Activated B cell treated with CpG ODN at 0.5 μM for 24 hours (primary cell): Measurements from ENCODE around the gene CCDC63. TPM values are rescaled to one million over a fixed set of nuclear protein-coding genes. Genes with fewer than 3 reads are reported as not detected.

ENCODE experiments used
- ATAC-seq: fragments of 200-7000 bp; cut with Tn5 transposase; one replicate; pipeline ENCODE4 v1.10.0; 2021; ENCODE audit warnings: low read depth, mild to moderate bottlenecking, moderate library complexity
- CTCF ChIA-PET: fragments of 350-600 bp; sonication (Branson Sonifier 250); formaldehyde crosslinking; loops from one replicate; lab custom pipeline; 2021; ENCODE audit warnings: antibody characterized with exemption; lab: Charles Lee
- POLR2A ChIA-PET: fragments of 350-600 bp; sonication (Branson Sonifier 250); formaldehyde crosslinking; loops from one replicate; lab custom pipeline; 2021; ENCODE audit warnings: antibody characterized with exemption; lab: Charles Lee
- DNase-seq: peaks from one replicate; pipeline ENCODE4 v3.0.0; 2022
- H3K27ac Mint-ChIP-seq: one replicate; pipeline ENCODE4 v1.8.0; 2020; ENCODE audit warnings: mixed read lengths
- H3K27me3 Mint-ChIP-seq: one replicate; pipeline ENCODE4 v1.8.0; 2021; ENCODE audit warnings: mixed read lengths
- H3K36me3 Mint-ChIP-seq: one replicate; pipeline ENCODE4 v1.8.0; 2021; ENCODE audit warnings: low read depth, mixed read lengths
- H3K4me1 Mint-ChIP-seq: one replicate; pipeline ENCODE4 v1.8.0; 2021; ENCODE audit warnings: mixed read lengths
- H3K4me3 Mint-ChIP-seq: one replicate; pipeline ENCODE4 v1.8.0; 2020; ENCODE audit warnings: mild to moderate bottlenecking, mixed read lengths
- H3K9me3 Mint-ChIP-seq: one replicate; pipeline ENCODE4 v1.8.0; 2020; ENCODE audit warnings: mixed read lengths
- CTCF ChIP-seq: fragments of 200-600 bp; IDR thresholded peaks from one replicate; pipeline ENCODE4 v1.8.0; 2022; ENCODE audit warnings: antibody characterized with exemption, mild to moderate bottlenecking
- intact Hi-C: fragments of 100-400 bp; cut with micrococcal nuclease; formaldehyde crosslinking; loops from one replicate; pipeline ENCODE4 v1.15.1; 2024
- total RNA-seq: library from RNA; stranded (reverse); gene quantifications from 2 replicates; pipeline ENCODE4 v1.2.3, GENCODE V29; 2022

Gene CCDC63
- total RNA-seq, 1 donor from 2014 or later = not detected

GRCh38 chr12:110932046-110932445, 85.3 kb downstream of the CCDC63 start:
- Mint-ChIP-seq H3K9me3 (no peaks in the 10 kb centered on the region), H3K36me3 (no peaks in the 10 kb centered on the region), H3K27me3 (peaks cover 18% of the 10 kb centered on the region), H3K27ac (no peak overlapping the region), H3K4me1 (peaks cover 2% of the 10 kb centered on the region), H3K4me3 (no peak overlapping the region)
- no peak for TF ChIP-seq CTCF
- intact Hi-C loops = no loop called here
- CTCF ChIA-PET = no interaction called here
- POLR2A ChIA-PET = no interaction called here
- no peak for DNase-seq
- ATAC-seq = no peak

GRCh38 chr12:110933326-110933974, 86.7 kb downstream of the CCDC63 start:
- peaks cover 20% of the 10 kb centered on the region for H3K27me3 Mint-ChIP-seq
- CTCF ChIA-PET = interaction anchor here (0.9 kb wide), 1 partner anchor 37 kb away, joined by 3 read pairs; no protein-coding TSS in a partner anchor
- H3K27ac Mint-ChIP-seq = no peak overlapping the region
- ATAC-seq = no peak
- H3K9me3 Mint-ChIP-seq = no peaks in the 10 kb centered on the region
- POLR2A ChIA-PET = no interaction called here
- DNase-seq = no peak
- intact Hi-C loops = no loop called here
- TF ChIP-seq CTCF = no peak
- H3K4me3 Mint-ChIP-seq = no peak overlapping the region
- no peaks in the 10 kb centered on the region for H3K36me3 Mint-ChIP-seq
- peaks cover 6% of the 10 kb centered on the region for H3K4me1 Mint-ChIP-seq

GRCh38 chr12:110934093-110934852, 87.5 kb downstream of the CCDC63 start:
- Mint-ChIP-seq H3K36me3 (no peaks in the 10 kb centered on the region), H3K9me3 (no peaks in the 10 kb centered on the region), H3K27ac (no peak overlapping the region), H3K4me3 (no peak overlapping the region), H3K4me1 (peaks cover 6% of the 10 kb centered on the region), H3K27me3 (peaks cover 20% of the 10 kb centered on the region)
- DNase-seq = no peak
- no peak for ATAC-seq
- intact Hi-C loops = no loop called here
- ChIA-PET CTCF (no interaction called here), POLR2A (no interaction called here)
- TF ChIP-seq CTCF = no peak

- H3K9me3 Mint-ChIP-seq = no peaks in the 10 kb centered on the region
- ATAC-seq = no peak
- CTCF ChIA-PET = interaction anchor here (0.6 to 1.2 kb wide), 4 partner anchors 252 to 1824 kb away, joined by 3 to 5 read pairs (median 4); no protein-coding TSS in a partner anchor
These were observed 88.8 kb downstream of the CCDC63 start for GRCh38 chr12:110935588-110935987.

More at GRCh38 chr12:110935588-110935987, 88.8 kb downstream of the CCDC63 start:
- intact Hi-C loops = loop anchor here (5.0 kb wide), 1 partner anchor 592 kb away; no protein-coding TSS in a partner anchor
- no peak for TF ChIP-seq CTCF
- Mint-ChIP-seq H3K4me1 (peaks cover 6% of the 10 kb centered on the region), H3K4me3 (no peak overlapping the region), H3K27me3 (peaks cover 20% of the 10 kb centered on the region), H3K36me3 (no peaks in the 10 kb centered on the region), H3K27ac (no peak overlapping the region)
- POLR2A ChIA-PET = interaction anchor here (0.6 kb wide), 1 partner anchor 86 kb away, joined by 3 read pairs; no protein-coding TSS in a partner anchor
- no peak for DNase-seq
